ENCODE measurements around the gene CD19.

DNA sequence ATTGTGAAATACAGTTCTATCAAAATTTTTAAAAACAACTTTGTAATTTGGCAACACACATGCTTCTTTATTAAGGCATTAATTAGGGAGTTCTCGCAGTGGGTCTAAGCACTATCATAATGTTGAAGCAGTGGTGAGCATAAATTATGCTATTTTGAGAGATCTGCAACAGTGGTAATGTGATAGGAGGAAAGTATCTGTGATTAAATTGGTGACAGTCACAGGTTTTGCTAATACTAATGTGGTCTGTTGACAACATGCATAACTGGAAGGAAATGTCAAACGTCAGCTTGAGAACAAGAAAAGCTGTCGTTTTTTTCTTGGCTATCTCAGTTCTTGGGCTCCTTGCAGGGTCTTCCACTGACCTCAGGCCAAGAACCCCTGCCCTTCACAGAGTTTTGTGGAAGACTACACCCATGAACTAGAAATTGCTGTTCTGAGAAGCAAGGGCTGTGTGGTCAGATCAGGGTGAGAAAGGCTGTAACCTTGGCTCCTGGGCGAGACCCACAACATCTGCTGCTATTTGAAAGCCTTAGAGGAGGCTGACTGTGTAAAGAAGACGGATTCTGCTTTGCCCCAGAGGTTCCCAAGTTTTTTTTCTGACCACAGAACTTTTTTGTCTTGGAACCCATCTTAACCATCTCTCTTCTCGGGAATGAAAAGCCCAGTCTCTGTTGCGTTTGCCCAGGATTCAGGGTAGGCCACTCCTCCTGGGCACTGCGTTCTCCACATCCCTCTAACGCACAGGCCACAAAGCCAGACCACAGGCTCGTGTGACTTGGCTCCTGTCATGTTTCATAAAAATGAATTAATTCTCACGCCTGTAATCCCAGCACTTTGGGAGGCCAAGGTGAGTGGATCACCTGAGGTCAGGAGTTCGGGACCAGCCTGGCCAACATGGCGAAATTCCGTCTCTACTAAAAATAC is 39.5 kb upstream of the CD19 start:
- TF ChIP-seq, protein P1, sequence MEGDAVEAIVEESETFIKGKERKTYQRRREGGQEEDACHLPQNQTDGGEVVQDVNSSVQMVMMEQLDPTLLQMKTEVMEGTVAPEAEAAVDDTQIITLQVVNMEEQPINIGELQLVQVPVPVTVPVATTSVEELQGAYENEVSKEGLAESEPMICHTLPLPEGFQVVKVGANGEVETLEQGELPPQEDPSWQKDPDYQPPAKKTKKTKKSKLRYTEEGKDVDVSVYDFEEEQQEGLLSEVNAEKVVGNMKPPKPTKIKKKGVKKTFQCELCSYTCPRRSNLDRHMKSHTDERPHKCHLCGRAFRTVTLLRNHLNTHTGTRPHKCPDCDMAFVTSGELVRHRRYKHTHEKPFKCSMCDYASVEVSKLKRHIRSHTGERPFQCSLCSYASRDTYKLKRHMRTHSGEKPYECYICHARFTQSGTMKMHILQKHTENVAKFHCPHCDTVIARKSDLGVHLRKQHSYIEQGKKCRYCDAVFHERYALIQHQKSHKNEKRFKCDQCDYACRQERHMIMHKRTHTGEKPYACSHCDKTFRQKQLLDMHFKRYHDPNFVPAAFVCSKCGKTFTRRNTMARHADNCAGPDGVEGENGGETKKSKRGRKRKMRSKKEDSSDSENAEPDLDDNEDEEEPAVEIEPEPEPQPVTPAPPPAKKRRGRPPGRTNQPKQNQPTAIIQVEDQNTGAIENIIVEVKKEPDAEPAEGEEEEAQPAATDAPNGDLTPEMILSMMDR (IDR thresholded peaks at IDR 0.05) = no peak
- TF ChIP-seq POLR2A (IDR thresholded peaks at IDR 0.05) (no peak), POLR2AphosphoS5 (IDR thresholded peaks at IDR 0.05; ENCODE audit: insufficient read depth in 1 of 2, low read depth in 1 of 2) (no peak)
